GM23338 (cell line): ENCODE results near the gene TNNT2. TPM values are rescaled to one million over a fixed set of nuclear protein-coding genes. Genes with fewer than 3 reads are reported as not detected.

ENCODE experiments used
- ATAC-seq: fragments of 200-7000 bp; cut with Tn5 transposase; 3 replicates; pipeline ENCODE4 v1.9.1; 2020
- DNase-seq: peaks from one replicate; pipeline ENCODE4 v3.0.0-alpha.2; 2015; ENCODE audit warnings: low spot score
- H2AFZ ChIP-seq: fragments of 200-600 bp; sonication (generic); 2 replicates; pipeline ENCODE4 v1.8.0; 2016; ENCODE audit warnings: antibody characterized with exemption, mild to moderate bottlenecking, moderate library complexity
- H3F3A ChIP-seq: fragments of 200-600 bp; sonication (generic); replicated peaks from 2 replicates; pipeline ENCODE4 v1.8.0; 2017; ENCODE audit warnings: antibody characterized with exemption, mixed run types, low read depth
- H3K27ac ChIP-seq: fragments of 200-600 bp; sonication (generic); 2 replicates; pipeline ENCODE4 v1.6.1; 2016; ENCODE audit warnings: low read depth
- H3K27me3 ChIP-seq: fragments of 200-600 bp; sonication (generic); 2 replicates; pipeline ENCODE4 v1.8.0; 2016; ENCODE audit warnings: mild to moderate bottlenecking, mixed run types, moderate library complexity; ENCODE audit not compliant: insufficient read depth
- H3K36me3 ChIP-seq: fragments of 200-600 bp; sonication (generic); 2 replicates; pipeline ENCODE4 v1.8.0; 2016; ENCODE audit warnings: mild to moderate bottlenecking; ENCODE audit not compliant: insufficient read depth
- H3K4me1 ChIP-seq: fragments of 200-600 bp; sonication (generic); 2 replicates; pipeline ENCODE4 v1.8.0; 2016; ENCODE audit warnings: mild to moderate bottlenecking, moderate library complexity; ENCODE audit not compliant: insufficient read depth
- H3K4me2 ChIP-seq: fragments of 200-600 bp; sonication (generic); 2 replicates; pipeline ENCODE4 v1.7.1; 2017; ENCODE audit warnings: mixed run types
- H3K4me3 ChIP-seq: fragments of 200-600 bp; sonication (generic); 2 replicates; pipeline ENCODE4 v1.6.1; 2016; ENCODE audit warnings: mixed run types
- H3K79me2 ChIP-seq: fragments of 200-600 bp; sonication (generic); replicated peaks from 2 replicates; pipeline ENCODE4 v1.8.0; 2017; ENCODE audit warnings: mild to moderate bottlenecking; ENCODE audit not compliant: insufficient read depth
- H3K9me2 ChIP-seq: fragments of 200-600 bp; sonication (generic); 2 replicates; pipeline ENCODE4 v1.8.0; 2017; ENCODE audit not compliant: insufficient read depth
- H4K20me1 ChIP-seq: fragments of 200-600 bp; sonication (generic); replicated peaks from 2 replicates; pipeline ENCODE4 v1.8.0; 2017; ENCODE audit warnings: mild to moderate bottlenecking; ENCODE audit not compliant: insufficient read depth
- H3K27ac Mint-ChIP-seq: 2 replicates; pipeline ENCODE4 v1.8.0; 2020; ENCODE audit warnings: inconsistent platforms, mild to moderate bottlenecking, moderate library complexity, mixed read lengths
- H3K27me3 Mint-ChIP-seq: 3 replicates; pipeline ENCODE4 v1.8.0; 2022; ENCODE audit warnings: low read depth, mild to moderate bottlenecking, moderate library complexity, mixed read lengths, inconsistent platforms; ENCODE audit not compliant: insufficient read depth, poor library complexity
- H3K36me3 Mint-ChIP-seq: 3 replicates; pipeline ENCODE4 v1.8.0; 2021; ENCODE audit warnings: low read depth, mild to moderate bottlenecking, inconsistent platforms, moderate library complexity, mixed read lengths
- H3K4me1 Mint-ChIP-seq: 3 replicates; pipeline ENCODE4 v1.8.0; 2020; ENCODE audit warnings: mild to moderate bottlenecking, inconsistent platforms, mixed read lengths
- H3K4me3 Mint-ChIP-seq: 3 replicates; pipeline ENCODE4 v1.8.0; 2021; ENCODE audit warnings: moderate library complexity, mild to moderate bottlenecking, inconsistent platforms, mixed read lengths
- H3K9me3 Mint-ChIP-seq: 3 replicates; pipeline ENCODE4 v1.8.0; 2020; ENCODE audit warnings: moderate library complexity, mild to moderate bottlenecking, inconsistent platforms, mixed read lengths
- CREB1 ChIP-seq: fragments of 250-450 bp; sonication (Bioruptor Pico); IDR thresholded peaks from 2 replicates; pipeline ENCODE4 v1.5.0; 2020; ENCODE audit warnings: low read depth, mild to moderate bottlenecking, moderate library complexity
- CTCF ChIP-seq, 2 experiments: fragments of 200-600 bp in 1 of 2; sonication (generic) in 1 of 2; conservative IDR thresholded peaks; 2 replicates each; pipeline versions ENCODE4 v1.5.1 to v1.6.1; 2016 to 2017; ENCODE audit warnings: antibody characterized with exemption in 2 of 2, low read depth in 2 of 2, mild to moderate bottlenecking in 2 of 2, moderate library complexity in 1 of 2
- ETS1 ChIP-seq: IDR thresholded peaks from 2 replicates; pipeline ENCODE4 v1.6.1; 2016; ENCODE audit warnings: antibody characterized with exemption
- EZH2 ChIP-seq: fragments of 200-600 bp; sonication (generic); IDR thresholded peaks from one replicate; pipeline ENCODE4 v1.8.0; 2017; ENCODE audit warnings: antibody characterized with exemption, mild to moderate bottlenecking, low read depth; ENCODE audit not compliant: unreplicated experiment
- EZH2phosphoT487 ChIP-seq: fragments of 200-600 bp; sonication (generic); IDR thresholded peaks from one replicate; pipeline ENCODE4 v1.8.1; 2018; ENCODE audit warnings: antibody characterized with exemption; ENCODE audit not compliant: unreplicated experiment
- JUNB ChIP-seq: IDR thresholded peaks from one replicate; pipeline ENCODE4 v1.6.1; 2016; ENCODE audit warnings: antibody characterized with exemption; ENCODE audit not compliant: unreplicated experiment
- NANOG ChIP-seq: IDR thresholded peaks from 2 replicates; pipeline ENCODE4 v1.6.1; 2016; ENCODE audit warnings: antibody characterized with exemption, borderline replicate concordance
- POLR2AphosphoS5 ChIP-seq: IDR thresholded peaks from 2 replicates; pipeline ENCODE4 v1.6.1; 2016; ENCODE audit warnings: antibody characterized with exemption, low read depth
- STAT1 ChIP-seq: IDR thresholded peaks from one replicate; pipeline ENCODE4 v1.6.1; 2016; ENCODE audit warnings: antibody characterized with exemption; ENCODE audit not compliant: unreplicated experiment
- ZNF114 ChIP-seq: fragments of 250-450 bp; sonication (Bioruptor Pico); IDR thresholded peaks from 2 replicates; pipeline ENCODE4 v1.5.0; 2020; ENCODE audit warnings: mild to moderate bottlenecking, moderate library complexity
- ZNF331 ChIP-seq: fragments of 250-450 bp; sonication (Bioruptor Pico); IDR thresholded peaks from 2 replicates; pipeline ENCODE4 v1.5.0; 2020; ENCODE audit warnings: low read depth, mild to moderate bottlenecking, moderate library complexity
- ZNF462 ChIP-seq: fragments of 250-450 bp; sonication (Bioruptor Pico); IDR thresholded peaks from 2 replicates; pipeline ENCODE4 v1.5.0; 2020; ENCODE audit warnings: mild to moderate bottlenecking, moderate library complexity
- polyA plus RNA-seq: library from polyadenylated mRNA; unstranded; fragments of >200 nt; fragmentation: Nextera tagmentation; extraction: Ambion mirVana; gene quantifications from 2 replicates; pipeline ENCODE4 v1.2.1, GENCODE V29; 2016
- total RNA-seq: library from RNA; depleted of rRNA; stranded (reverse); fragments of >200 nt; shearing (Covaris generic); gene quantifications from 2 replicates; pipeline ENCODE4 v1.2.3, GENCODE V29; 2014

Gene TNNT2
- total and polyA plus RNA-seq, 2 experiments from 2014 or later = 7.5 to 19.1 TPM

GRCh38 chr1:201364808-201365105, 12.7 kb downstream of the TNNT2 start (continued):
- TF ChIP-seq CTCF (conservative IDR thresholded peaks at IDR 0.05; ENCODE audit: low read depth in 2 of 2) = no peak
- TF ChIP-seq ZNF114 = no peak
- TF ChIP-seq NANOG = no peak
- TF ChIP-seq ETS1 = no peak

- Histone ChIP-seq H3F3A (no peaks in the 10 kb centered on the region), H3K27me3 (no peaks in the 10 kb centered on the region), H3K27ac (no peak overlapping the region), H3K9me2 (no peaks in the 10 kb centered on the region), H3K4me2 (no peak overlapping the region), H3K79me2 (no peaks in the 10 kb centered on the region), H3K36me3 (no peaks in the 10 kb centered on the region), H3K4me3 (no peak overlapping the region), H3K4me1 (peaks cover 9% of the 10 kb centered on the region), H2AFZ (no peak overlapping the region), H4K20me1 (no peaks in the 10 kb centered on the region)
- no peaks in the 10 kb centered on the region for H3K36me3 Mint-ChIP-seq
- TF ChIP-seq EZH2 (no peak), STAT1 (no peak), CREB1 (CRISPR knock-in tag) (no peak), EZH2phosphoT487 (no peak), ZNF331 (CRISPR knock-in tag) (no peak)
- no peaks in the 10 kb centered on the region for H3K9me3 Mint-ChIP-seq
- ATAC-seq = no peak
- DNase-seq = no peak
- H3K27ac Mint-ChIP-seq = no peak overlapping the region
- no peak overlapping the region for H3K4me3 Mint-ChIP-seq
- peaks cover 25% of the 10 kb centered on the region for H3K27me3 Mint-ChIP-seq
- peaks cover 16% of the 10 kb centered on the region for H3K4me1 Mint-ChIP-seq
These were observed 14.0 kb downstream of the TNNT2 start for GRCh38 chr1:201363467-201363866.

GRCh38 chr1:201362906-201363305, 14.6 kb downstream of the TNNT2 start:
- H3K4me3 ChIP-seq = no peak overlapping the region
- DNase-seq (no peak), ATAC-seq (no peak)
- Mint-ChIP-seq H3K9me3 (no peaks in the 10 kb centered on the region), H3K36me3 (no peaks in the 10 kb centered on the region), H3K27me3 (peaks cover 29% of the 10 kb centered on the region), H3K4me3 (no peak overlapping the region), H3K4me1 (peaks cover 17% of the 10 kb centered on the region), H3K27ac (no peak overlapping the region)
- H3K4me2 ChIP-seq = no peak overlapping the region
- H3F3A ChIP-seq = no peaks in the 10 kb centered on the region
- H3K9me2 ChIP-seq = no peaks in the 10 kb centered on the region
- H2AFZ ChIP-seq = no peak overlapping the region
- no peaks in the 10 kb centered on the region for H4K20me1 ChIP-seq
- H3K79me2 ChIP-seq = no peaks in the 10 kb centered on the region
- H3K36me3 ChIP-seq = no peaks in the 10 kb centered on the region
- H3K27me3 ChIP-seq = no peaks in the 10 kb centered on the region
- no peak overlapping the region for H3K27ac ChIP-seq
- H3K4me1 ChIP-seq = peaks cover 9% of the 10 kb centered on the region
- TF ChIP-seq NANOG (no peak), JUNB (no peak), POLR2AphosphoS5 (no peak), ETS1 (no peak), ZNF114 (no peak), ZNF462 (CRISPR knock-in tag) (no peak)
